B cell (primary cell): ENCODE results near the gene METRNL. TPM values are rescaled to one million over a fixed set of nuclear protein-coding genes. Genes with fewer than 3 reads are reported as not detected.

Experiments used
- ATAC-seq: fragments of 200-7000 bp; cut with Tn5 transposase; one replicate; pipeline ENCODE4 v1.10.0; 2021; ENCODE audit warnings: low read depth, mild to moderate bottlenecking, moderate number of reproducible peaks, moderate library complexity
- CTCF ChIA-PET: fragments of 350-600 bp; sonication (Branson Sonifier 250); formaldehyde crosslinking; loops from one replicate; lab custom pipeline; 2021; ENCODE audit warnings: antibody characterized with exemption, inconsistent platforms; lab: Charles Lee
- POLR2A ChIA-PET: fragments of 350-600 bp; sonication (Branson Sonifier 250); formaldehyde crosslinking; loops from one replicate; lab custom pipeline; 2021; ENCODE audit warnings: antibody characterized with exemption; lab: Charles Lee
- DNase-seq: peaks from one replicate; pipeline ENCODE4 v3.0.0; 2013
- H2AFZ ChIP-seq: 2 replicates; pipeline ENCODE4 v1.6.1; 2012; ENCODE audit warnings: mild to moderate bottlenecking, low read depth, low read length; ENCODE audit not compliant: insufficient read depth, poor library complexity, severe bottlenecking
- H3K27ac ChIP-seq, 2 donors: 1 replicate in 1 of 2; 2 replicates in 1 of 2; pipeline ENCODE4 v1.5.1; 2012 to 2013; ENCODE audit warnings: low read length in 2 of 2, mild to moderate bottlenecking in 2 of 2, moderate library complexity in 1 of 2
- H3K27me3 ChIP-seq, 4 experiments: fragments of 200-600 bp in 1 of 4; sonication (generic) in 1 of 4; replicated peaks in 1 of 4; 1 replicate in 2 of 4; 2 replicates in 2 of 4; pipeline versions ENCODE4 v1.6.1 to v1.7.0; 2013 to 2016; ENCODE audit warnings: low read length in 3 of 4, mild to moderate bottlenecking in 2 of 4, mixed read lengths in 1 of 4, moderate library complexity in 1 of 4; ENCODE audit not compliant: insufficient read depth in 4 of 4, control insufficient read depth in 3 of 4; ENCODE audit errors: control extremely low read depth in 1 of 4
- H3K36me3 ChIP-seq, 2 experiments: replicated peaks in 1 of 2; 1 replicate in 1 of 2; 2 replicates in 1 of 2; pipeline versions ENCODE4 v1.6.1 to v1.7.1; 2013; ENCODE audit warnings: low read length in 1 of 2; ENCODE audit not compliant: insufficient read depth in 2 of 2, control insufficient read depth in 1 of 2; ENCODE audit errors: control extremely low read depth in 1 of 2, extremely low read depth in 1 of 2
- H3K4me1 ChIP-seq, 2 donors: fragments of 200-600 bp in 1 of 2; sonication (generic) in 1 of 2; 1 replicate in 1 of 2; 2 replicates in 1 of 2; pipeline versions ENCODE4 v1.5.1 to v1.6.1; 2013 to 2017; ENCODE audit warnings: low read length in 2 of 2; ENCODE audit not compliant: control insufficient read depth in 2 of 2, insufficient read depth in 2 of 2
- H3K4me2 ChIP-seq: replicated peaks from 2 replicates; pipeline ENCODE3; 2012; ENCODE audit warnings: mild to moderate bottlenecking, low read depth, low read length; ENCODE audit not compliant: poor library complexity, severe bottlenecking
- H3K4me3 ChIP-seq, 5 experiments: fragments of 200-600 bp in 1 of 5; sonication (generic) in 1 of 5; 1 replicate in 3 of 5; 2 replicates in 2 of 5; pipeline versions ENCODE4 v1.5.1 to v1.7.0; 2011 to 2016; ENCODE audit warnings: low read length in 4 of 5, mild to moderate bottlenecking in 4 of 5, low read depth in 2 of 5, control low read depth in 1 of 5, moderate library complexity in 1 of 5; ENCODE audit not compliant: insufficient read depth in 1 of 5; ENCODE audit errors: control extremely low read depth in 1 of 5, extremely low read depth in 1 of 5
- H3K79me2 ChIP-seq: fragments of 200-600 bp; sonication (generic); one replicate; pipeline ENCODE4 v1.6.0; 2016; ENCODE audit warnings: low read length; ENCODE audit not compliant: control insufficient read depth, insufficient read depth
- H3K9ac ChIP-seq: fragments of 200-600 bp; sonication (generic); 2 replicates; pipeline ENCODE4 v1.6.1; 2017; ENCODE audit warnings: mild to moderate bottlenecking, low read length, moderate library complexity
- H3K9me3 ChIP-seq, 3 donors: one replicate each; pipeline versions ENCODE4 v1.6.1 to v1.7.1; 2013; ENCODE audit warnings: low read length in 2 of 3; ENCODE audit not compliant: control insufficient read depth in 2 of 3, insufficient read depth in 1 of 3; ENCODE audit errors: control extremely low read depth in 1 of 3
- H4K20me1 ChIP-seq: 2 replicates; pipeline ENCODE4 v1.6.0; 2012; ENCODE audit warnings: mild to moderate bottlenecking, low read length; ENCODE audit not compliant: insufficient read depth, control insufficient read depth, poor library complexity, severe bottlenecking
- H3K27ac Mint-ChIP-seq: one replicate; pipeline ENCODE4 v1.8.0; 2021; ENCODE audit warnings: mixed read lengths
- H3K27me3 Mint-ChIP-seq: one replicate; pipeline ENCODE4 v1.8.0; 2021; ENCODE audit warnings: mixed read lengths
- H3K4me1 Mint-ChIP-seq: one replicate; pipeline ENCODE4 v1.8.0; 2021; ENCODE audit warnings: mixed read lengths
- H3K4me3 Mint-ChIP-seq: one replicate; pipeline ENCODE4 v1.8.0; 2021; ENCODE audit warnings: mixed read lengths
- H3K9me3 Mint-ChIP-seq: one replicate; pipeline ENCODE4 v1.8.0; 2022; ENCODE audit warnings: mixed read lengths; ENCODE audit not compliant: insufficient read depth
- CTCF ChIP-seq: fragments of 200-600 bp; IDR thresholded peaks from one replicate; pipeline ENCODE4 v1.8.0; 2022; ENCODE audit warnings: antibody characterized with exemption, mild to moderate bottlenecking
- EZH2 ChIP-seq: IDR thresholded peaks from 2 replicates; pipeline ENCODE4 v1.6.1; 2012; ENCODE audit warnings: borderline replicate concordance, low read depth, mild to moderate bottlenecking, moderate library complexity, low read length; ENCODE audit not compliant: insufficient read depth, poor library complexity, severe bottlenecking
- WGBS: methylation state at CpG from one replicate; pipeline ENCODE4 v1.1.5; 2013; ENCODE audit warnings: missing lambda C conversion rate; ENCODE audit not compliant: insufficient coverage; 5-methylcytosine and 5-hydroxymethylcytosine counted together
- intact Hi-C: fragments of 100-400 bp; cut with micrococcal nuclease; formaldehyde crosslinking; loops from one replicate; pipeline ENCODE4 v1.10.0; 2022
- polyA plus RNA-seq: library from polyadenylated mRNA; depleted of rRNA; stranded (reverse); fragments of >200 nt; gene quantifications from 2 replicates; pipeline ENCODE4 v1.2.3, GENCODE V29; 2012
- total RNA-seq, 2 donors: library from RNA; stranded (reverse); fragments of 120-200 nt in 1 of 2; gene quantifications; 1 replicate in 1 of 2; 2 replicates in 1 of 2; pipeline versions ENCODE4 v1.2.3 to v1.2.4, GENCODE V29; 2013 to 2022

Gene METRNL
- total and polyA plus RNA-seq, 2 donors (not counting 1 experiment from before 2014, with no cell fraction given) = 11.8 to 18.4 TPM

GRCh38 chr17:83111516-83112282 lies 32.3 kb downstream of the METRNL start:
- Histone ChIP-seq H3K9me3 (no peaks in the 10 kb centered on the region), H4K20me1 (no peaks in the 10 kb centered on the region), H3K27ac (no peak overlapping the region), H3K9ac (no peak overlapping the region), H3K79me2 (no peaks in the 10 kb centered on the region), H3K4me3 (no peak overlapping the region), H3K4me2 (no peak overlapping the region), H3K27me3 (peaks cover 0 to 32% (median 0%) of the 10 kb centered on the region in 4 experiments), H3K4me1 (no peaks in the 10 kb centered on the region), H2AFZ (no peak overlapping the region), H3K36me3 (no peaks in the 10 kb centered on the region)
- H3K27ac Mint-ChIP-seq = peak overlapping the region; percentile 23
- POLR2A ChIA-PET = no interaction called here
- peaks cover 26% of the 10 kb centered on the region for H3K27me3 Mint-ChIP-seq
- DNase-seq (no peak), ATAC-seq (no peak)
- no peaks in the 10 kb centered on the region for H3K9me3 Mint-ChIP-seq
- TF ChIP-seq EZH2 (no peak), CTCF (no peak)
- H3K4me3 Mint-ChIP-seq = no peak overlapping the region
- CTCF ChIA-PET = no interaction called here
- peaks cover 1% of the 10 kb centered on the region for H3K4me1 Mint-ChIP-seq
- intact Hi-C loops = no loop called here
- WGBS = 95% methylated on average over 32 of the region's 35 CpGs

- no peak overlapping the region for H3K4me3 ChIP-seq
- no peaks in the 10 kb centered on the region for H3K36me3 ChIP-seq
- H3K27me3 Mint-ChIP-seq = peaks cover 19% of the 10 kb centered on the region
- no peaks in the 10 kb centered on the region for H3K4me1 ChIP-seq
- H3K9ac ChIP-seq = no peak overlapping the region
- H3K79me2 ChIP-seq = no peaks in the 10 kb centered on the region
- CTCF ChIA-PET = no interaction called here
- no peak for TF ChIP-seq CTCF
- TF ChIP-seq EZH2 = no peak
- 98% methylated on average over 11 of the region's 11 CpGs for WGBS
- POLR2A ChIA-PET = no interaction called here
- no peak overlapping the region for H3K27ac Mint-ChIP-seq
- H3K27ac ChIP-seq = no peak overlapping the region
- H3K27me3 ChIP-seq = peaks cover 0 to 29% (median 0%) of the 10 kb centered on the region in 4 experiments
- no peaks in the 10 kb centered on the region for H3K9me3 Mint-ChIP-seq
- H3K4me1 Mint-ChIP-seq = peaks cover 12% of the 10 kb centered on the region
- H4K20me1 ChIP-seq = no peaks in the 10 kb centered on the region
- H3K9me3 ChIP-seq = no peaks in the 10 kb centered on the region
- intact Hi-C loops = no loop called here
- DNase-seq = no peak
- no peak overlapping the region for H2AFZ ChIP-seq
- ATAC-seq = no peak
- H3K4me2 ChIP-seq = no peak overlapping the region
- H3K4me3 Mint-ChIP-seq = no peak overlapping the region
These were observed 34.0 kb downstream of the METRNL start for GRCh38 chr17:83113381-83113780.
